Stimulated activated CD4-positive, alpha-beta T cell treated with anti-CD3 and anti-CD28 coated beads, Interleukin-2, amount 100 ng/mL, for 4 hours (primary cell): ENCODE measurements around the gene NFILZ.
A peak's percentile ranks its signal among the peaks of the same experiment; 100 is the strongest.

ENCODE experiments used
- DNase-seq: peaks from one replicate; pipeline ENCODE4 v3.0.0-alpha.2; 2020; ENCODE audit warnings: low read depth

NFILZ gene

DNA sequence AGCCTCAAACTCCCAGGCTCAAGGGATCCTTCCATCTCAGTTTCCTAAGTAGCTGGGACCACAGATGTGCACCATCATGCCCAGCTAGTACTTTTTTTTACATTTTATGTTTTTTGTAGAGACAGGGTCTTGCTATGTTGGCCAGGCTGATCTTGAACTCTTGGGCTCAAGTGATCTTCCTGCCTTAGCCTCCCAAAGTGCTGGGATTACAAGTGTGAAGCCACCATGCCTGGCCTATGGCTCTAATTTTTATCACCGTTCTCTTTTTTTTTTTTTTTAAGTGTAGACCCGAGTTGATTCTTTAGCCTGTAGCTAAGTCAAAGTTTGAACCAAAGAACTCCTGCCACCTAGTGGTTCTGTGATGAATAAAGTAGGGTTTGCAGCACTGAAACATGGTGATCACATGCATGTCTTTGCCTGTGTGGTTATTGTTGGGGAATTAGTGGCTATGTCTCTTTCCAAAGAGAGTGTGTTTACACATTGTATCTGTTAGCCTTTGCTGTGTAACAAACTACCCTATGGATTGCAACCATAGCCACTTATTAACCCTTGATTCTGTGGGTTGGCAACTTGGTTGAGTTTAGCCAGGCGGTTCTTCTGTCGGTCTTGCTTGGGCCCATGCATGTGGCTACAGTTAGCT is 11.6 kb downstream of the NFILZ start:
- no peak for DNase-seq

DNA sequence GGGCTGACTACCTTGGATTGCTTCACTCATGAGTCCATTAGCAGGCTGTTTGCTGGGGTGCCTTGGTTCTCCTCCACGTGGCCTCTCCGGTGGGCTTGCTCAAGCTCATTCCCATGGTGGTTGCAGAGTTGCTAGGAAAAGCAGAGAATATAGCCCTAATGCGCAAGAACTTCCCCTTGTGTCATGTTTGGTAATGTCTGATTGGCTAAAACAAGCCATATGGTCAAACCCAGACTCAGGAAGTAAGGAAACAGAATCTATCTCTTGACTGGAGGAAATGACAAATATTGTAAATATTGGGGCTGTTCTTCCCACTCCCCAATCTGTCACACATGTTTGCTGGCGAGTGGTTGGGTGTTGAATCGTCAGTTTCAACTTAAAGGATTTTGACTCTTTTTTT is 12.1 kb downstream of the NFILZ start:
- no peak for DNase-seq

GRCh38 chr19:8643860-8644653 is 13.6 kb downstream of the NFILZ start:
- no peak for DNase-seq

DNA sequence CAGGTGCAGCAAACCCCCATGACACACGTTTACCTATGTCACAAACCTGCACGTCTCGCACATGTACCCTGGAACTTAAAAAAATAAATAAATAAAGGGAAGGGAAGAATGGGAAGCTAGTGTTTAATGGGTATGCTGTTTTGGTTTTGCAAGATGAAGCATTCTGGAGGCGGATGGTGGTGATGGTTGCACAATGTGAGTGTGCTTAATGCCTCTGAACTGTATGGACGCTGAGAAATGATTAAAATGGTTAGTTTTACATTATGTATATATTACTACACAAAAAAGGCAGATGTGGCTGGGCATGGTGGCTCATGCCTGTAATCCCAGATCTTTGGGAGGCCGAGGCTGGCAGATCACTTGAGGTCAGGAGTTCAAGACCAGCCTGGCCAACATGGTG is 17.8 kb downstream of the NFILZ start:
- DNase-seq: no peak

DNA sequence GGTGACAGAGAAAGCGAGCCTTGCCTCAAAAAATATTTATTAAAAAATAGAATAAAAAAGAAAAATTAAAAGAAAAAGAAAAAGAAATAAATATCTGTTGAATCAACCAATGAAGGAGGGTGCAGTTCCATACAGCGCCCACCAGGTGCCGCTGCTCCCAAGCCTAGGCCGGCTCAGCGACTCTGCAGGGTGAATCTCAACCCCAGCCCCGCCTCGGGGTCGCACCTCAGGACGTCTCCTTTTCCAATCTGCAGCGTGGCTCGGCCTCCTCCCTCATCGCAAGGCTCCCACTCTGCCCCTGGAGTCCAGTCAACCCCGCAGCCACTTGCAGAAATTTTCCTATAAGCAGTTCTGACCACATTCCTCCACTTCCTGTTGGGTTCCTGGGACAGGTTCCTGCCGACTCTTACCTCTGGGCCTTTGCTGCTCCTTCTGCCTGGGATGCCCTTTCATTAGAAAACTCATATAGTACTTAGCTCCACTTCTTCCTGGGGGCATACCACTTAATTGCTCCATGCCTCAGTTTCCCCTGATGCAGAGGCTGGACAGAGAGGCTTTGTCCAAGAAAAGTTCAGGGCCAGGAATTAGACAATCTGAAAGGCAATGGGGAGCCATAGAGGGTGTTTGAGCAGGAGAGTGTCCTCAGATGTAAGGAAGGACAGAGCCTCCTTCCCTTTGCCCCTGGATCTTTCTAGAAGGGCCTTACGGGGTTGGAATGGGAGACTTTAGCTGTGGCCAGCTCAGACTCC is 24.3 kb downstream of the NFILZ start:
- peak; percentile 52 for DNase-seq

GRCh38 chr19:8655340-8655709 is 24.9 kb downstream of the NFILZ start:
- DNase-seq: peak; percentile 9

DNA sequence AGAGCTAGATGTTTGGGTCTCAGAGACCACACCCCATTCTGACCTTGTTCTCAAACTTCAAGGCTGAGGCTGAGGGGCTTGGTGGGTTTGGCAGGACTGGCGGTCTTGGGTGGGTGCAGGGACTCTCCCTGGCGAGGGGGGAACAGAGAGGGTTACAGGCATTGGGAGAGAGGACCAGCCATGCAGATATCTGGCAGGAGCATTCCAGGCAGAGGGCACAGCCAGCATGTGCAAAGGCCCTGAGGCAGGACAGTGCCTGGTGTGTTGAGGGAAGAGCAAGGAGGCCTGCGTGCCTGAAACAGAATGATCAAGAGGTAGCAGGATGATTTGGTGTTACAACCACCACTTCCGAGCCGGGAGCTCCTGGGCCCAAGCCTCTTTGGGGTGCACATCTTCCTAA is 27.4 kb downstream of the NFILZ start:
- no peak for DNase-seq

DNA sequence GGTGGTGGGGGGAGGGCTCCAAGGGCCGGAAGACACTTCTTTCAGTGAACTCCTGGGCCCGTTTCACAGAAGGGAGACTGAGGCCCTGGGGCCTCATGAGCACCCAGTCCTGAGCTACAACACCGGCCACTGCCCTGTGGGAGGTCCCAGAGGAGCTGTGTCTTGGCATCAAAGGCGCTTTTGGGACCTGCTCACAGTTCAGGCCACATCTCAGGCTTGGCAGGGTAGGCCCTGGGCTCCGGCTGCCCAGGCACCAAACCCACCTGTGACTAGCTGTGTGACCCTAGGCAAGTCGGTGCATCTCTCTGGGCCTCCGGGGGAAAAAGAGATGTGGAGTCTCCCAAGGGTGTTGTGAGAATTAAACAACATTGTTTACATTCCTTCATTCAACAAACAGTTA is 29.5 kb downstream of the NFILZ start:
- no peak for DNase-seq

GRCh38 chr19:8662263-8662662 is 31.8 kb downstream of the NFILZ start:
- DNase-seq: no peak

DNA sequence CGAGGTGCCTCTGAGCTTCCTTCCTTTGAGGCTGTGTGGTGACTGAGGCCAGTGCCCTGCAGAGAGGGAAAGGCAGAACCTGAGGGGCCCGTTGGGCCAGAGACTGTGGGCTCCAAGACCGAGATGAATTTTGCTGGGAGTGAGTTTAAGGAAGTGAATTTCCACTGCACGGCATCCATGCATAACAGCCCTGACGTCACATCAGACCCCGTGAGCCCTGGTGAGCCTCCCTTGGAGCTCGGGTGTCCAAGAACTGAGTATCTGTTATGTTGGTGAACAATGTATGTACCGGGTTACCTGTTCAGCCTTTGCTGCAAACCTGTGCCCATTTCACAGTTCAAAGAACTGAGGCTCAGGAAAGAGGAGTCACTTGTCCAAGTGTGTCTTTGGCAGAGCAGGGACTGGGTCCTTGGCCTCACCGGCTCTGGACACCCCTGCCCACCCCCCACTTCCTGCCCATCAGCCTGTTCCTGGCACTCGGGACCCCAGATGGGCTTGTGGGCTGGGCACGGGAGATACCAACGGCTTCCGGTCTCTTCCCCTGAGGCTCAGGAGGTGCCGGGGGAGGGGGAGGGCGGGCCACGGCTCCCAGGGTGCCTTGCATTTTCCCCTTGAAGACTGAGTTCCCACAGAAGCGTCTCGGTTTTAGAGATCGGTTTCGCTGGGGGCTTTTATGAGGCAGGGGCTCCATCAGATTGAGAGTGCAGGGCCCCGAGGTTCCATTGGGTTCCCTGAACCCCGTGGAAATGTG is 33.7 kb downstream of the NFILZ start:
- DNase-seq: no peak

- no peak for DNase-seq
Observed at GRCh38 chr19:8664671-8665057, 34.2 kb downstream of the NFILZ start.

DNA sequence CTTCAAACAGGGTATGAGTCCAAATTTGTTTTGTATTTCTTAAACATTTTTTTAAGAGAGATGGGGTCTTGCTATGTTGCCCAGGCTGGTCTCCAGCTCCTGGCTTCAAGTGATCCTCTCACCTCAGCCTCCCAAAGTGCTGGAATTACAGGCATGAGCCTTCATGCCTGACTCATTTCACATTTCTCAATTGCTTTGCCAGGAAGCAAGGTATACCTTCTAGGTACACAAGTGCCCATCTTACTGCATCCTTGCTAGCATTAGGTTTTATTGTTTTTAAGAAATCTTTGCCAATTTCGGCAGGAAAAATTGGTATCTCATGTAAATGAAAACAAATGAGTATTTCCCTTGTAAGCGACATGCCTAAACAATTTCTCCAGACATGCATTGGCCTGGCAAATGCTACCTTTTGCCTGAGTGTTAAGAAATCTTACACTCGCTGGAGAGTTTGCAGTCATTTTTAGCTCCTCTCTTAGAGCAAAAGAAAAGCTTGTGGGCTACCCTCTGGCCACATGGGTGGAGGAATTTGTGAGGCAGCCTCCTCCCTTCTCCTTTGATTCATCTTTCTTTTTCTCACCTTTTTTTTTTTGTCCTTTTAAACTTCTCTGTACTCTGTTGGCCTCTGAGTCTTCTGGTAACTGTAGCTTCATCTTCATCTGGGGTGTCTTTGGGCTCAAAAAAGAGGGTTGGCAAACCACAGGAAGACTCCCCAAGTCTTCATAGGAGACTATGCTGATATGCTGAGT is 35.2 kb downstream of the NFILZ start:
- DNase-seq: no peak

DNA sequence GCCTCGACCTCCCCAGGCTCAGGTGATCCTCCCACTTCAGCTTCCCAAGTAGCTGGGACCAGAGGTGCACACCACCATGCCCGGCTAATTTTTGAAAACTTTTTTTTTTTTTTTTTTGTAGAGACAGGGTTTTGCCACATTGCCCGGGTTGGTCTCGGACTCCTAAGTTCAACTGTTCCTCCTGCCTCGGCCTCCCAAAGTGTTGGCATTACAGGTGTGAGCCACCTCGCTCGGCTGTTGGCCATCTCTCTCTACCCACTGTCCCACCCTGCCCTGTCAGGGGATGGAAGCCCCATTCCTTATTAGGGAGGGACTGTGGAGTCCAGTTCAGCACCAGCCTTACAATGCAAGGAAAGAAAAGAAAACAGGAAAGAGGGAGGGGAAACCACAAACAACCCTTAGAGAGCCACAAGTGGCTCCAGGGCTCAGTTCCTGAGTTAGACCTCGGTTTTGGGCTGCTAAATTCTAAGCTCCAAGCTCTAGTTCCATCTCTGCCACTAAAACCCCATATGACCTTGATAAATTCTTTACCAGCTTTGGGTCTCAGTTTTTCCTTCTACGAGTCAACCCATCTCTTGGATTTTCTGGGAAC is 36.5 kb downstream of the NFILZ start:
- no peak for DNase-seq

GRCh38 chr19:8673276-8673891 is 43.0 kb downstream of the NFILZ start:
- DNase-seq: no peak

- DNase-seq: no peak
Observed at GRCh38 chr19:8675066-8675465, 44.6 kb downstream of the NFILZ start.

DNA sequence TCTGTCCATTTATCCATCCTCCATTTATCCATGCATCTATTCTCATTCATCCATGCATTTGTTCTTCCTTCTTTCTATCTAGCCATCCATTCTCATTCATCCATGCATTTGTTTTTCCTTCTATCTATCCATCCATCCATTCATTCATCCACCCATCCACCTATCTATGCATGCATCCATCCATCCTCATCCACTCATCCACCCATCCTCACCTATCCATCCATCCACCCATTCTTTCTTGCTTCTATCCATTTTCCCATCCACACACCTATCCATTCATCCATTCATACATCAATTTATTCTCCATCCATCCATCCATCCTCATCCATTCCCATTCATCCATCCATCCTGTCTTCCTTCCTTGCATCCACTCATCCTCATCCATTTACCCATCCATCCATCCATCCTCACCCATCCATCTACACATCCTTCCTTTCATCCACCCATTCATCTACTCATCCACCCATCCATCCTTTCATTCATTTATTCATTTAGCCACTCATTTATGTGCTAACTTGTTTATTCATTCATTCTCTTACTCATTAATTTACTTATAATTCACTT is 47.9 kb downstream of the NFILZ start:
- DNase-seq: no peak
